IMR-90 (cell line): ENCODE measurements around the gene RAB3A. TPM values are rescaled to one million over a fixed set of nuclear protein-coding genes. Genes with fewer than 3 reads are reported as not detected.

ENCODE experiments used
- ATAC-seq: fragments of 200-7000 bp; cut with Tn5 transposase; 2 replicates; pipeline ENCODE4 v1.9.1; 2020; ENCODE audit warnings: low read depth, mild to moderate bottlenecking, moderate library complexity
- BruUV-seq: library from RNA; stranded (reverse); fragments of 400-500 nt; replicated peaks from 2 replicates; lab custom pipeline; 2021; lab: Mats Ljungman, UMichigan
- CTCF ChIA-PET: fragments of 300-600 bp; formaldehyde crosslinking; extraction: SDS; loops from one replicate; lab custom pipeline; 2021; ENCODE audit warnings: antibody characterized with exemption; lab: Yijun Ruan, JAX
- POLR2A ChIA-PET: fragments of 300-600 bp; sonication (Branson Sonifier 250); formaldehyde crosslinking; loops from one replicate; lab custom pipeline; 2022; ENCODE audit warnings: antibody characterized with exemption; ENCODE audit not compliant: unreplicated experiment; lab: Charles Lee
- DNase-seq: peaks from one replicate; pipeline ENCODE4 v3.0.0; 2013
- H2AFZ ChIP-seq: replicated peaks from 2 replicates; pipeline ENCODE3; 2013; ENCODE audit warnings: low read length, mild to moderate bottlenecking; ENCODE audit not compliant: poor library complexity
- H2AK5ac ChIP-seq: 2 replicates; pipeline ENCODE4 v1.6.1; 2013; ENCODE audit warnings: low read depth, low read length, inconsistent platforms
- H2AK9ac ChIP-seq: replicated peaks from 2 replicates; pipeline ENCODE3; 2013; ENCODE audit warnings: mild to moderate bottlenecking, low read depth, low read length, moderate library complexity; ENCODE audit not compliant: poor library complexity
- H2BK120ac ChIP-seq: 2 replicates; pipeline ENCODE4 v1.6.1; 2013; ENCODE audit warnings: low read depth, low read length, inconsistent platforms
- H2BK15ac ChIP-seq: 3 replicates; pipeline ENCODE4 v1.6.1; 2013; ENCODE audit warnings: low read depth, low read length, inconsistent platforms
- H2BK20ac ChIP-seq: 2 replicates; pipeline ENCODE4 v1.6.1; 2013; ENCODE audit warnings: low read depth, mild to moderate bottlenecking, inconsistent platforms, low read length, moderate library complexity
- H2BK5ac ChIP-seq: 2 replicates; pipeline ENCODE4 v1.6.1; 2013; ENCODE audit warnings: mild to moderate bottlenecking, low read depth, low read length, inconsistent platforms; ENCODE audit not compliant: poor library complexity, severe bottlenecking
- H3K14ac ChIP-seq: replicated peaks from 2 replicates; pipeline ENCODE4 v1.6.1; 2013; ENCODE audit warnings: low read depth, low read length, inconsistent platforms
- H3K18ac ChIP-seq: 2 replicates; pipeline ENCODE4 v1.6.1; 2013; ENCODE audit warnings: low read depth, low read length, control low read depth
- H3K23ac ChIP-seq: 2 replicates; pipeline ENCODE4 v1.6.1; 2013; ENCODE audit warnings: low read depth, low read length, inconsistent platforms
- H3K27ac ChIP-seq: 2 replicates; pipeline ENCODE4 v1.5.1; 2013; ENCODE audit warnings: mild to moderate bottlenecking, control low read depth, low read length; ENCODE audit not compliant: insufficient read depth
- H3K27me3 ChIP-seq: 2 replicates; pipeline ENCODE4 v1.6.1; 2013; ENCODE audit warnings: low read length; ENCODE audit not compliant: control insufficient read depth, insufficient read depth
- H3K36me3 ChIP-seq: 2 replicates; pipeline ENCODE4 v1.6.1; 2013; ENCODE audit warnings: low read length, mixed read lengths; ENCODE audit not compliant: control insufficient read depth, insufficient read depth
- H3K4ac ChIP-seq: 2 replicates; pipeline ENCODE4 v1.6.1; 2013; ENCODE audit warnings: low read depth, low read length, inconsistent platforms
- H3K4me1 ChIP-seq: 2 replicates; pipeline ENCODE4 v1.6.1; 2013; ENCODE audit warnings: low read length, mixed read lengths; ENCODE audit not compliant: control insufficient read depth, insufficient read depth
- H3K4me2 ChIP-seq: 2 replicates; pipeline ENCODE4 v1.6.1; 2013; ENCODE audit warnings: low read depth, mild to moderate bottlenecking, control low read depth, low read length, moderate library complexity
- H3K4me3 ChIP-seq: 2 replicates; pipeline ENCODE4 v1.5.1; 2013; ENCODE audit warnings: low read depth, mild to moderate bottlenecking, control low read depth, low read length, moderate library complexity; ENCODE audit not compliant: insufficient read depth
- H3K56ac ChIP-seq: 2 replicates; pipeline ENCODE4 v1.6.1; 2013; ENCODE audit warnings: low read length, inconsistent platforms; ENCODE audit not compliant: insufficient read depth; ENCODE audit errors: extremely low read depth
- H3K79me1 ChIP-seq, 2 experiments: 2 replicates each; pipeline ENCODE4 v1.6.1; 2013; ENCODE audit warnings: low read length in 2 of 2, inconsistent platforms in 1 of 2, low read depth in 1 of 2
- H3K9ac ChIP-seq: 2 replicates; pipeline ENCODE4 v1.6.1; 2013; ENCODE audit warnings: low read depth, low read length, control low read depth
- H3K9me1 ChIP-seq: 2 replicates; pipeline ENCODE4 v1.6.1; 2013; ENCODE audit warnings: low read length, inconsistent platforms; ENCODE audit not compliant: insufficient read depth
- H3K9me3 ChIP-seq: 2 replicates; pipeline ENCODE4 v1.6.1; 2013; ENCODE audit warnings: low read length; ENCODE audit not compliant: control insufficient read depth, insufficient read depth
- H4K20me1 ChIP-seq: 2 replicates; pipeline ENCODE4 v1.6.1; 2013; ENCODE audit warnings: low read length, inconsistent platforms; ENCODE audit not compliant: insufficient read depth
- H4K5ac ChIP-seq: 2 replicates; pipeline ENCODE4 v1.6.1; 2013; ENCODE audit warnings: mild to moderate bottlenecking, low read depth, low read length, control low read depth
- H4K8ac ChIP-seq, 2 experiments: 2 replicates each; pipeline ENCODE4 v1.6.1; 2013; ENCODE audit warnings: low read depth in 2 of 2, low read length in 2 of 2, control low read depth in 1 of 2, inconsistent platforms in 1 of 2
- H4K91ac ChIP-seq: 2 replicates; pipeline ENCODE4 v1.6.1; 2013; ENCODE audit warnings: low read depth, low read length, inconsistent platforms; ENCODE audit not compliant: insufficient read depth
- BHLHE40 ChIP-seq: fragments of 150-350 bp; IDR thresholded peaks from 2 replicates; pipeline ENCODE4 v1.6.1; 2016; ENCODE audit warnings: mild to moderate bottlenecking, low read depth, low read length
- CEBPB ChIP-seq: IDR thresholded peaks from 2 replicates; pipeline ENCODE4 v1.6.1; 2012; ENCODE audit warnings: low read depth, low read length, improper control_type of control experiment
- CHD1 ChIP-seq: IDR thresholded peaks from 2 replicates; pipeline ENCODE4 v1.6.1; 2012; ENCODE audit warnings: low read depth, low read length, improper control_type of control experiment
- FOS ChIP-seq: fragments of 150-350 bp; IDR thresholded peaks from 2 replicates; pipeline ENCODE4 v1.6.1; 2016; ENCODE audit warnings: low read depth, low read length
- MAFK ChIP-seq: IDR thresholded peaks from 2 replicates; pipeline ENCODE4 v1.6.1; 2012; ENCODE audit warnings: low read depth, low read length, improper control_type of control experiment
- MAZ ChIP-seq: IDR thresholded peaks from 2 replicates; pipeline ENCODE4 v1.6.1; 2012; ENCODE audit warnings: low read depth, mild to moderate bottlenecking, low read length, improper control_type of control experiment, moderate library complexity, borderline replicate concordance
- MXI1 ChIP-seq: IDR thresholded peaks from 2 replicates; pipeline ENCODE4 v1.6.1; 2012; ENCODE audit warnings: low read depth, mild to moderate bottlenecking, low read length, moderate library complexity, borderline replicate concordance
- POLR2A ChIP-seq: IDR thresholded peaks from 2 replicates; pipeline ENCODE4 v1.6.1; 2012; ENCODE audit warnings: mild to moderate bottlenecking, low read depth, low read length
- RAD21 ChIP-seq: IDR thresholded peaks from 2 replicates; pipeline ENCODE4 v1.6.1; 2012; ENCODE audit warnings: low read length, improper control_type of control experiment
- RCOR1 ChIP-seq: IDR thresholded peaks from 2 replicates; pipeline ENCODE4 v1.6.1; 2012; ENCODE audit warnings: mild to moderate bottlenecking, low read length, improper control_type of control experiment; ENCODE audit not compliant: insufficient replicate concordance
- RFX5 ChIP-seq: IDR thresholded peaks from 2 replicates; pipeline ENCODE4 v1.8.0; 2012; ENCODE audit warnings: low read depth, mild to moderate bottlenecking, low read length, moderate library complexity
- WGBS, 2 experiments: methylation state at CpG; one replicate each; pipeline versions ENCODE4 v1.1.5 to v1.1.7; 2013; ENCODE audit warnings: missing lambda C conversion rate in 2 of 2; ENCODE audit not compliant: insufficient read length in 1 of 2; ENCODE audit errors: extremely low coverage in 2 of 2; 5-methylcytosine and 5-hydroxymethylcytosine counted together
- dilution Hi-C: fragments of 300-500 bp; cut with HindIII; formaldehyde crosslinking; loops from one replicate; pipeline ENCODE4 v1.14.3; 2018; ENCODE audit warnings: low sequenced_read_pairs; ENCODE audit not compliant: unreplicated experiment
- in situ Hi-C: fragments of 300-500 bp; cut with MboI; formaldehyde crosslinking; loops from 3 replicates; pipeline ENCODE4 v1.14.3; 2019; ENCODE audit warnings: low sequenced_read_pairs, inconsistent platforms, mixed read lengths
- intact Hi-C: fragments of 100-400 bp; cut with micrococcal nuclease; formaldehyde crosslinking; loops from 2 replicates; pipeline ENCODE4 v1.10.0; 2022
- polyA plus RNA-seq, 3 experiments: library from polyadenylated mRNA; depleted of rRNA; stranded (reverse); fragments of >200 nt; gene quantifications; 2 replicates each; pipeline ENCODE4 v1.2.3, GENCODE V29; 2012; ENCODE audit warnings: low replicate concordance in 1 of 3
- total RNA-seq: library from RNA; depleted of rRNA; stranded (reverse); fragments of >200 nt; gene quantifications from 2 replicates; pipeline ENCODE4 v1.2.3, GENCODE V29; 2012
- TF ChIP-seq, protein P1 (sequence below): fragments of 150-350 bp; IDR thresholded peaks from 2 replicates; pipeline ENCODE4 v1.6.1; 2017; ENCODE audit warnings: mild to moderate bottlenecking, antibody characterized with exemption, low read length, low read depth

RAB3A gene
- total and polyA plus RNA-seq, 2 of the 4 experiments (the other 2 are of a cell fraction): 3.0 to 13.6 TPM

DNA sequence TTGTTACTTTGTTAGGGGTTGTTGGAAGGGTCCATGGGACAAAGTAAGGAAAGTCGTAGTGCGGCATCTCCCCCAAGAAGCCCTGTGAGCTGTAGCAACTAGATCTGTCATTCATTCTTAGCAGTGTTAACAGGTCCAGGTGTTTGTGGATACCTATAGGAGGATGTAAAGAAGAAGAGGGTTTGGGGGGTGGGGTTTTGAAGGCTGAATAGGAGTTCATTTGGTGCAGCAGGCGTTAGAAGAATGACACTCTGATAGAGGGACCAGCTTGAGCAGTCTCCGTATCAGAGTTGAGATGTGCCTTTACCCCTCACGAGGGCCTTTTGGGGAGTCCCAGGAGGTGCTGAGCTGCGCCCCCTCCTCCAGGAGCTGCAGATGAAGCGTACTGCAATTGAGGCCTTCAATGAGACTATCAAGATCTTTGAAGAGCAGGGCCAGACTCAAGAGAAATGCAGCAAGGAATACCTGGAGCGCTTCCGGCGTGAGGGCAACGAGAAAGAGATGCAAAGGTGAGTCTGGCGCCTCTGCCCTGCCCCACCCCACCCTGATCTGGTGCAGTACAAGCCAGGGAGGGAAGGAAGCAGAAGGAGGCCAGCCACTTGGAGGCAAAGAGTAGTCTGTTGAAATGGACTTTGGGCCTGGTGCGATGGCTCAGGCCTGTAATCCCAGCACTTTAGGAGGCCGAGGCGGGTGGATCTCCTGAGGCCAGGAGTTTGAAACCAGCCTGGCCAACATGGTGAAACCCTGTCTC is 37.9 kb downstream of the RAB3A start:
- Histone ChIP-seq H3K27ac (no peak overlapping the region), H3K9ac (no peak overlapping the region), H3K9me1 (peaks cover 3% of the 10 kb centered on the region; the same call in 1 of the 2 replicates), H2AK5ac (no peak overlapping the region), H3K18ac (no peak overlapping the region), H3K36me3 (peaks cover 49% of the 10 kb centered on the region), H2BK120ac (no peak overlapping the region), H4K5ac (no peak overlapping the region), H4K8ac (no peak overlapping the region), H3K4me1 (peaks cover 2% of the 10 kb centered on the region), H2BK5ac (no peak overlapping the region), H2BK20ac (no peak overlapping the region), H3K79me1 (peaks cover 6 to 9% of the 10 kb centered on the region in 2 experiments), H3K23ac (no peak overlapping the region), H2AFZ (no peak overlapping the region), H4K91ac (no peak overlapping the region), H4K20me1 (no peaks in the 10 kb centered on the region; the same call in 1 of the 2 replicates), H3K27me3 (no peaks in the 10 kb centered on the region), H3K4ac (no peak overlapping the region), H3K14ac (no peak overlapping the region), H3K56ac (no peak overlapping the region), H3K4me2 (no peak overlapping the region), H2BK15ac (no peak overlapping the region), H3K9me3 (no peaks in the 10 kb centered on the region), H2AK9ac (no peak overlapping the region), H3K4me3 (no peak overlapping the region)
- ATAC-seq (no peak), DNase-seq (no peak)
- CTCF ChIA-PET: no interaction called here
- TF ChIP-seq RAD21: no peak
- TF ChIP-seq POLR2A: no peak
- TF ChIP-seq FOS: no peak
- no peak for TF ChIP-seq MXI1
- TF ChIP-seq MAFK: no peak
- no peak for TF ChIP-seq CEBPB
- no peak for TF ChIP-seq CHD1
- no peak for TF ChIP-seq MAZ
- no peak for TF ChIP-seq BHLHE40
- no peak for TF ChIP-seq RCOR1
- TF ChIP-seq, protein P1, sequence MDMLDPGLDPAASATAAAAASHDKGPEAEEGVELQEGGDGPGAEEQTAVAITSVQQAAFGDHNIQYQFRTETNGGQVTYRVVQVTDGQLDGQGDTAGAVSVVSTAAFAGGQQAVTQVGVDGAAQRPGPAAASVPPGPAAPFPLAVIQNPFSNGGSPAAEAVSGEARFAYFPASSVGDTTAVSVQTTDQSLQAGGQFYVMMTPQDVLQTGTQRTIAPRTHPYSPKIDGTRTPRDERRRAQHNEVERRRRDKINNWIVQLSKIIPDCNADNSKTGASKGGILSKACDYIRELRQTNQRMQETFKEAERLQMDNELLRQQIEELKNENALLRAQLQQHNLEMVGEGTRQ: no peak
- no peak for TF ChIP-seq RFX5
- BruUV-seq: no TSS peak
- 92% methylated on average over 6 of the region's 15 CpGs; no CpG with 5 or more reads in 1 of the 2 experiments for WGBS, 2 experiments
- dilution Hi-C loops (no loop called here), in situ Hi-C loops (no loop called here), intact Hi-C loops (no loop called here)
- POLR2A ChIA-PET: no interaction called here
